Measurements from ENCODE around the gene ROGDI.

ROGDI gene

GRCh38 chr16:4762205-4762604, 40.2 kb downstream of the ROGDI start:
- no peak for DNase-seq
- no peak overlapping the region for H3K4me3 ChIP-seq (ENCODE audit: low read depth, low read length)
- no peak for TF ChIP-seq CTCF (IDR thresholded peaks at IDR 0.05; ENCODE audit: low read depth, low read length)
- no peaks in the 10 kb centered on the region for H3K4me1 ChIP-seq
- H3K27me3 ChIP-seq = no peaks in the 10 kb centered on the region
- H3K9me3 ChIP-seq = no peaks in the 10 kb centered on the region
- peaks cover 30% of the 10 kb centered on the region for H3K36me3 ChIP-seq

- no peaks in the 10 kb centered on the region for H3K27me3 ChIP-seq
- DNase-seq = no peak
- TF ChIP-seq CTCF (IDR thresholded peaks at IDR 0.05; ENCODE audit: low read depth, low read length) = no peak
- H3K4me1 ChIP-seq = no peaks in the 10 kb centered on the region
- H3K9me3 ChIP-seq = no peaks in the 10 kb centered on the region
- H3K36me3 ChIP-seq = peaks cover 39% of the 10 kb centered on the region
- no peak overlapping the region for H3K4me3 ChIP-seq (ENCODE audit: low read depth, low read length)
Measured at GRCh38 chr16:4760221-4760910, 42.1 kb downstream of the ROGDI start.

GRCh38 chr16:4755687-4756086, 46.7 kb downstream of the ROGDI start:
- no peak for TF ChIP-seq CTCF (IDR thresholded peaks at IDR 0.05; ENCODE audit: low read depth, low read length)
- DNase-seq = no peak
- H3K27me3 ChIP-seq = no peaks in the 10 kb centered on the region
- H3K9me3 ChIP-seq = no peaks in the 10 kb centered on the region
- H3K36me3 ChIP-seq = peaks cover 55% of the 10 kb centered on the region
- no peak overlapping the region for H3K4me3 ChIP-seq (ENCODE audit: low read depth, low read length)
- no peaks in the 10 kb centered on the region for H3K4me1 ChIP-seq

- Histone ChIP-seq H3K4me1 (no peaks in the 10 kb centered on the region), H3K4me3 (ENCODE audit: low read depth, low read length) (no peak overlapping the region), H3K27me3 (no peaks in the 10 kb centered on the region), H3K36me3 (peaks cover 49% of the 10 kb centered on the region), H3K9me3 (no peaks in the 10 kb centered on the region)
- DNase-seq = no peak
- TF ChIP-seq CTCF (IDR thresholded peaks at IDR 0.05; ENCODE audit: low read depth, low read length) = no peak
Measured at GRCh38 chr16:4754865-4755264, 47.6 kb downstream of the ROGDI start.

- no peaks in the 10 kb centered on the region for H3K4me1 ChIP-seq
- no peak for DNase-seq
- no peaks in the 10 kb centered on the region for H3K9me3 ChIP-seq
- no peaks in the 10 kb centered on the region for H3K27me3 ChIP-seq
- peaks cover 43% of the 10 kb centered on the region for H3K36me3 ChIP-seq
- no peak overlapping the region for H3K4me3 ChIP-seq (ENCODE audit: low read depth, low read length)
- TF ChIP-seq CTCF (IDR thresholded peaks at IDR 0.05; ENCODE audit: low read depth, low read length) = no peak
Measured at GRCh38 chr16:4753227-4753626, 49.2 kb downstream of the ROGDI start.

- Histone ChIP-seq H3K4me3 (ENCODE audit: low read depth, low read length) (no peak overlapping the region), H3K9me3 (no peaks in the 10 kb centered on the region), H3K36me3 (peaks cover 41% of the 10 kb centered on the region), H3K4me1 (no peaks in the 10 kb centered on the region; the same call in 1 of the 2 replicates), H3K27me3 (no peaks in the 10 kb centered on the region)
- TF ChIP-seq CTCF (IDR thresholded peaks at IDR 0.05; ENCODE audit: low read depth, low read length) = no peak
- no peak for DNase-seq
Measured at GRCh38 chr16:4752351-4753100, 49.9 kb downstream of the ROGDI start.

All from BE2C (cell line).